ENCODE data around the gene RASL10A.

RASL10A gene

DNA sequence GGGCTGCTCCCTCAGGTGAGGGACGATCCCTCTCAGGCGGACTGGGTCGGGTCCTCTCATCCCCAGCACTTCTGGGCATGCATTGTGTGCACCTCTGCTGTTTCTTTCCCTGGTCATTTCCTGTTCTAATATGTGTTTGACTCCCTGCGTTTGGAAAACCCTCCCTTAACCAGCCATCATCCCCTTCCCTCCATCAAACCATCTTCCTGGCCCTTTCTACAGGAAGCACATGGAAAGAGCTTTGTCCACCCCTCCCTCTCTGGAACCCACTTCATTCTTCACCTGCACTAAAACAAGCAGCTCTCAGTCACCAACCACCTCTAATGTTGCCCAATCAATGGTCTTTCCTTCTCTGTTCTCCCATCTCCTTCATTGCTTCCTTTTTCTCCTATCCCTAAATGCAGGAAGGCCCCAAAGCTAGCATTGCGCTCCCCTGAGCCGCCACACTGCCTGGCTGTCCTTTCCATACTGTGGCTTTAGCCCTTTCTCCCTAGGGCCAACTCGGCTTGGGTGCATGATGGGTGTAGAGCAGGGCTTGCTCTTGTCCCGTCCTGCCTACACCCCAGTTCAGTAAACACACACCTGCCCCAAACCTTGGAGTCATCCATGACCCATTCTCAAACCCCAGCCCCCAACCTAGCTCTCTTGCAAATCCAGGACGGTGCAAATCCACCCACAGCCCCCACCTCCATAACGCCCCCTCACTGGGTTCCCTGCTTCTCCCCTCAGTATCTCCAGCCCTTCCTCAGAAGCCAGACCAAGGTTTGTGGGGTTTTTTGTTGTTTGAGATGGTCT, 14.5 kb downstream of the RASL10A start:
- H3K9ac ChIP-seq (ENCODE audit: insufficient read length): no peak overlapping the region
- no peak overlapping the region for H3K4me3 ChIP-seq
- no peaks in the 10 kb centered on the region for H3K9me3 ChIP-seq (ENCODE audit: low read depth, low read length)
- H3K36me3 ChIP-seq (ENCODE audit: insufficient read depth, low read length): peaks cover 34% of the 10 kb centered on the region
- peak overlapping the region; percentile 46 for H3K27ac ChIP-seq
- no peak for DNase-seq (ENCODE audit: low read depth, low spot score)
- TF ChIP-seq EZH2 (IDR thresholded peaks at IDR 0.05) (no peak), FOXP2 (optimal IDR thresholded peaks at IDR 0.05; ENCODE audit: control extremely low read depth, extremely low read length, insufficient read depth) (no peak), POLR2AphosphoS5 (IDR thresholded peaks at IDR 0.05; ENCODE audit: borderline replicate concordance, low read depth, low read length) (no peak; the same call in 1 of the 2 replicates)

- H3K36me3 ChIP-seq (ENCODE audit: insufficient read depth, low read length): peaks cover 40% of the 10 kb centered on the region
- no peak overlapping the region for H3K4me3 ChIP-seq
- TF ChIP-seq FOXP2 (optimal IDR thresholded peaks at IDR 0.05; ENCODE audit: control extremely low read depth, extremely low read length, insufficient read depth): no peak
- TF ChIP-seq POLR2AphosphoS5 (IDR thresholded peaks at IDR 0.05; ENCODE audit: borderline replicate concordance, low read depth, low read length): no peak
- no peak for TF ChIP-seq EZH2 (IDR thresholded peaks at IDR 0.05)
- H3K9me3 ChIP-seq (ENCODE audit: low read depth, low read length): no peaks in the 10 kb centered on the region
- no peak overlapping the region for H3K9ac ChIP-seq (ENCODE audit: insufficient read length)
- peak overlapping the region; percentile 36; the same call in 1 of the 2 replicates for H3K27ac ChIP-seq
- no peak for DNase-seq (ENCODE audit: low read depth, low spot score)
These were observed 15.1 kb downstream of the RASL10A start for GRCh38 chr22:29300467-29300806.

DNA sequence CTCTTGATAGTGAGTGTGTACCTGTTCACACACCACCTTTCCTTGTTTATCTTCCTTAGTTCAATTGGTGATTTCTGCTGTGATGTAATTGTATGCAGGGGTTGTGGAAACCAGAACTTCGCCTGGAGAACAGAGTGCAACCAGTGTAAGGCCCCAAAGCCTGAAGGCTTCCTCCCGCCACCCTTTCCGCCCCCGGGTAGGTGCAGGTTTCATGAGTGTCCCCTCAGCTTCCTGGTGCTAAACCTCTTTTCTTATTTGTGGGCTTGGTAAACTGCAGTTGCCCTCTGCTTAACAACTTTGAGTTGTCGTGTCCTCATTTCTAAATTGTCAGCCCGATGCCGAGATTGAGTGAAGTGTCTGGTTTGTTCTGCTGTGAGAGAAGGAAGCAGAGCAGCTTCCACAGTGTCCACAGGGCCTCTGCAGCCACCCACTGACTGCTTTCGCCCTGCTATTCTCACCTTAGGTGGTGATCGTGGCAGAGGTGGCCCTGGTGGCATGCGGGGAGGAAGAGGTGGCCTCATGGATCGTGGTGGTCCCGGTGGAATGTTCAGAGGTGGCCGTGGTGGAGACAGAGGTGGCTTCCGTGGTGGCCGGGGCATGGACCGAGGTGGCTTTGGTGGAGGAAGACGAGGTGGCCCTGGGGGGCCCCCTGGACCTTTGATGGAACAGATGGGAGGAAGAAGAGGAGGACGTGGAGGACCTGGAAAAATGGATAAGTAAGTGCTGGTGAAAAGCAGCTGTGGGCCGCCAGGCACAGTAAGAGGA, 16.2 kb downstream of the RASL10A start:
- H3K36me3 ChIP-seq (ENCODE audit: insufficient read depth, low read length): peaks cover 50% of the 10 kb centered on the region

DNA sequence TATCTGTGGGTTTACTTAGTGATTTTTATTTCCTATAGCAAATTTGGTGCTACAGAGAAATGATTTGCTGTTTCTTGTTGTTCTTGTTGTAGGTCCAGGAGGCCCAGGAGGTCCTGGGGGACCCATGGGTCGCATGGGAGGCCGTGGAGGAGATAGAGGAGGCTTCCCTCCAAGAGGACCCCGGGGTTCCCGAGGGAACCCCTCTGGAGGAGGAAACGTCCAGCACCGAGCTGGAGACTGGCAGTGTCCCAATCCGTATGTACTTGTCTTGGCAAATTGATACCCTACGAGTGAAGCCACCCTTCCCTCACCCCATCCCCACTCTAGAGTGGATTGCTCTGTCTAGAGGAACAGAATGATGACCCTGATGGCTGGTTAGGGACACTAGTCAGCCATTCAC, 16.9 kb downstream of the RASL10A start:
- H3K36me3 ChIP-seq (ENCODE audit: insufficient read depth, low read length): peaks cover 56% of the 10 kb centered on the region
- no peaks in the 10 kb centered on the region for H3K9me3 ChIP-seq (ENCODE audit: low read depth, low read length)
- TF ChIP-seq FOXP2 (optimal IDR thresholded peaks at IDR 0.05; ENCODE audit: control extremely low read depth, extremely low read length, insufficient read depth): no peak
- TF ChIP-seq POLR2AphosphoS5 (IDR thresholded peaks at IDR 0.05; ENCODE audit: borderline replicate concordance, low read depth, low read length): no peak
- no peak for TF ChIP-seq EZH2 (IDR thresholded peaks at IDR 0.05)
- DNase-seq (ENCODE audit: low read depth, low spot score): no peak
- no peak overlapping the region for H3K9ac ChIP-seq (ENCODE audit: insufficient read length)
- no peak overlapping the region for H3K4me3 ChIP-seq
- H3K27ac ChIP-seq: no peak overlapping the region

More for the DNA sequence above, 16.2 kb downstream of the RASL10A start:
- no peak overlapping the region for H3K9ac ChIP-seq (ENCODE audit: insufficient read length)
- DNase-seq (ENCODE audit: low read depth, low spot score): no peak
- TF ChIP-seq POLR2AphosphoS5 (IDR thresholded peaks at IDR 0.05; ENCODE audit: borderline replicate concordance, low read depth, low read length) (no peak), EZH2 (IDR thresholded peaks at IDR 0.05) (no peak), FOXP2 (optimal IDR thresholded peaks at IDR 0.05; ENCODE audit: control extremely low read depth, extremely low read length, insufficient read depth) (no peak)
- no peaks in the 10 kb centered on the region for H3K9me3 ChIP-seq (ENCODE audit: low read depth, low read length)
- no peak overlapping the region for H3K4me3 ChIP-seq
- no peak overlapping the region for H3K27ac ChIP-seq

DNA sequence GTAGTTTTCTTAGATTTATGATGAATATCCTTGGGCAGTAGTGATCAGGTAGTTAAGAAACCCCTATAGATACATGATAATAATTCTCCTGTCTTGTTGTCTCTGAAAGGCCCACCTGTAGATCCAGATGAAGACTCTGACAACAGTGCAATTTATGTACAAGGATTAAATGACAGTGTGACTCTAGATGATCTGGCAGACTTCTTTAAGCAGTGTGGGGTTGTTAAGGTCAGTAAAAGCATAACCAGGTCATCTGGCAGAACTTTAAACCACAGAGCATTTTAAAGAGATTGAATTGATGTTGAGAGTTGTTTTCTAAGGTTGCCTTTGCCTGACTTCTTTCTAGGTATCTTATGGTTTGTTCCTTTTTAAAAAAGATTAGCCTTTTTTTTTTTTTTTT, 23.1 kb downstream of the RASL10A start:
- H3K9me3 ChIP-seq (ENCODE audit: low read depth, low read length): no peaks in the 10 kb centered on the region
- DNase-seq (ENCODE audit: low read depth, low spot score): no peak
- no peak overlapping the region for H3K9ac ChIP-seq (ENCODE audit: insufficient read length)
- peaks cover 97% of the 10 kb centered on the region for H3K36me3 ChIP-seq (ENCODE audit: insufficient read depth, low read length)
- TF ChIP-seq EZH2 (IDR thresholded peaks at IDR 0.05) (no peak), FOXP2 (optimal IDR thresholded peaks at IDR 0.05; ENCODE audit: control extremely low read depth, extremely low read length, insufficient read depth) (no peak), POLR2AphosphoS5 (IDR thresholded peaks at IDR 0.05; ENCODE audit: borderline replicate concordance, low read depth, low read length) (no peak)
- no peak overlapping the region for H3K27ac ChIP-seq
- no peak overlapping the region for H3K4me3 ChIP-seq

DNA sequence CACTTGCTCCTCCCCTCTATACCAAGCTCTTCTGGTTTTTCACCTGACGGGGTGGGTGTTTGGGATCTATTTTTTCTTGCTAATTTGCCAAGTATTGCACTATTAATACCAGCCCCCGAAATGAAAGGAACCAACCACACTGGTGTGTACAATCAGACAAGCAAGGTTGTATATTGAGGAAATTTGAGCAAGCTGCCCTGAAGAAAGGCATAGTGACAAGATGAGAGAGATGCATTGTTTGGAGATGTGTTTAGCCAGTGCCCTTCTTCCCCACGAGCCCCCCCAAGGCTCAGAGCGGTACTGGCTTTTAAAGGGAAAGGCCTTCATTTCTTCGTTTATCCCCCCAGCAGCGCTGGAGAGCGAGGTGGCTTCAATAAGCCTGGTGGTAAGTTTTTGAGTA, 24.3 kb downstream of the RASL10A start:
- Histone ChIP-seq H3K4me3 (no peak overlapping the region), H3K27ac (no peak overlapping the region), H3K9ac (ENCODE audit: insufficient read length) (no peak overlapping the region), H3K9me3 (ENCODE audit: low read depth, low read length) (no peaks in the 10 kb centered on the region), H3K36me3 (ENCODE audit: insufficient read depth, low read length) (peaks cover 97% of the 10 kb centered on the region)
- no peak for TF ChIP-seq POLR2AphosphoS5 (IDR thresholded peaks at IDR 0.05; ENCODE audit: borderline replicate concordance, low read depth, low read length)
- no peak for TF ChIP-seq FOXP2 (optimal IDR thresholded peaks at IDR 0.05; ENCODE audit: control extremely low read depth, extremely low read length, insufficient read depth)
- TF ChIP-seq EZH2 (IDR thresholded peaks at IDR 0.05): no peak
- DNase-seq (ENCODE audit: low read depth, low spot score): no peak

- H3K36me3 ChIP-seq (ENCODE audit: insufficient read depth, low read length): peaks cover 97% of the 10 kb centered on the region
- H3K9ac ChIP-seq (ENCODE audit: insufficient read length): no peak overlapping the region
- no peak overlapping the region for H3K27ac ChIP-seq
- TF ChIP-seq POLR2AphosphoS5 (IDR thresholded peaks at IDR 0.05; ENCODE audit: borderline replicate concordance, low read depth, low read length): no peak
- no peak for TF ChIP-seq FOXP2 (optimal IDR thresholded peaks at IDR 0.05; ENCODE audit: control extremely low read depth, extremely low read length, insufficient read depth)
- no peak for TF ChIP-seq EZH2 (IDR thresholded peaks at IDR 0.05)
- H3K9me3 ChIP-seq (ENCODE audit: low read depth, low read length): no peaks in the 10 kb centered on the region
- H3K4me3 ChIP-seq: no peak overlapping the region
- no peak for DNase-seq (ENCODE audit: low read depth, low spot score)
These were observed 25.4 kb downstream of the RASL10A start for GRCh38 chr22:29290061-29290460.

DNA sequence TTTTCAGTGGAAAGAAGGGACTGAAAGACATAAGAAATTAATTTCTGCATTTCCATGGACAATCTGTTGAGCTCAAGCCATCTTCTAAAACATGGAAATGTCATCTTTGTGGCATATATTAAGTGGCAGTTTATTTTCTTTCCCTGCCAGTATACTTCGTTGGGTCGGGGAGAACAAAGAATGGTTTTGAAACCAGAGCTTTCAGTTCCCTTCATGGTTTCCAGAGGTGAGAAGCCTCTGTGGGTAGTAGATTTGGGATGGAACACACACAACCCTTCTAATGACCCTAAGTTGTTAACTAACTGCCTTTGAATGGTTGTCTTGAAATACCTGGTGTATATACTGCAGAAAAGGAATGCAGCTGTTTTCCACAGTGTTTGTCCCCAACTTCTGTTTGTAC, 26.7 kb downstream of the RASL10A start:
- H3K4me3 ChIP-seq: no peak overlapping the region
- peaks cover 98% of the 10 kb centered on the region for H3K36me3 ChIP-seq (ENCODE audit: insufficient read depth, low read length)
- no peak for DNase-seq (ENCODE audit: low read depth, low spot score)
- H3K9ac ChIP-seq (ENCODE audit: insufficient read length): no peak overlapping the region
- no peaks in the 10 kb centered on the region for H3K9me3 ChIP-seq (ENCODE audit: low read depth, low read length)
- no peak for TF ChIP-seq POLR2AphosphoS5 (IDR thresholded peaks at IDR 0.05; ENCODE audit: borderline replicate concordance, low read depth, low read length)
- no peak for TF ChIP-seq FOXP2 (optimal IDR thresholded peaks at IDR 0.05; ENCODE audit: control extremely low read depth, extremely low read length, insufficient read depth)
- TF ChIP-seq EZH2 (IDR thresholded peaks at IDR 0.05): no peak
- H3K27ac ChIP-seq: no peak overlapping the region

All from SK-N-MC (cell line).